ENCODE results near the gene FKBP1B. TPM values are rescaled to one million over a fixed set of nuclear protein-coding genes. Genes with fewer than 3 reads are reported as not detected.
"Not testable (repeated sequence)": the region's sequence is repeated elsewhere in the genome, so short reads cannot be mapped to it uniquely, and the experiment has no call there.

Gene FKBP1B
- total RNA-seq, 1 donor from 2014 or later, result 20.6 TPM

- DNase-seq (ENCODE audit: low read depth), result no peak
- no peak overlapping the region for H3K4me3 ChIP-seq (ENCODE audit: low read depth, low read length)
- TF ChIP-seq CTCF (conservative IDR thresholded peaks at IDR 0.05; ENCODE audit: low read depth, low read length), result no peak
Measured at GRCh38 chr2:24086241-24086640, 36.7 kb downstream of the FKBP1B start.

- TF ChIP-seq CTCF (conservative IDR thresholded peaks at IDR 0.05; ENCODE audit: low read depth, low read length), result no peak
- no peak for DNase-seq (ENCODE audit: low read depth)
- H3K4me3 ChIP-seq (ENCODE audit: low read depth, low read length), result no peak overlapping the region
Measured at GRCh38 chr2:24087032-24087431, 37.5 kb downstream of the FKBP1B start.

- H3K4me3 ChIP-seq (ENCODE audit: low read depth, low read length), result no peak overlapping the region
- DNase-seq (ENCODE audit: low read depth), result no peak
- TF ChIP-seq CTCF (conservative IDR thresholded peaks at IDR 0.05; ENCODE audit: low read depth, low read length), result no peak
Measured at GRCh38 chr2:24088821-24089359, 39.3 kb downstream of the FKBP1B start.

GRCh38 chr2:24093270-24093669 lies 43.7 kb downstream of the FKBP1B start:
- not testable (repeated sequence) for H3K4me3 ChIP-seq (ENCODE audit: low read depth, low read length); DNase-seq (ENCODE audit: low read depth)

GRCh38 chr2:24095171-24095677 lies 45.7 kb downstream of the FKBP1B start:
- DNase-seq (ENCODE audit: low read depth); H3K4me3 ChIP-seq (ENCODE audit: low read depth, low read length): not testable (repeated sequence)

- DNase-seq (ENCODE audit: low read depth); H3K4me3 ChIP-seq (ENCODE audit: low read depth, low read length): not testable (repeated sequence)
Measured at GRCh38 chr2:24100732-24101131, 51.2 kb downstream of the FKBP1B start.

- TF ChIP-seq CTCF (conservative IDR thresholded peaks at IDR 0.05; ENCODE audit: low read depth, low read length), result no peak
- no peak for DNase-seq (ENCODE audit: low read depth)
Measured at GRCh38 chr2:24101992-24102391, 52.5 kb downstream of the FKBP1B start.

GRCh38 chr2:24102677-24103076 lies 53.1 kb downstream of the FKBP1B start:
- no peak overlapping the region for H3K4me3 ChIP-seq (ENCODE audit: low read depth, low read length)
- TF ChIP-seq CTCF (conservative IDR thresholded peaks at IDR 0.05; ENCODE audit: low read depth, low read length), result no peak
- DNase-seq (ENCODE audit: low read depth), result no peak

More at GRCh38 chr2:24101992-24102391, 52.5 kb downstream of the FKBP1B start:
- no peak overlapping the region for H3K4me3 ChIP-seq (ENCODE audit: low read depth, low read length)
